MM.1S (cell line): ENCODE results near the gene MRGPRG.

Experiments
- DNase-seq: peaks from one replicate; pipeline ENCODE4 v3.0.0-alpha.2; 2015
- H2AFZ ChIP-seq: fragments of 300-600 bp; sonication (generic); 2 replicates; pipeline ENCODE4 v1.6.0; 2016; ENCODE audit warnings: antibody characterized with exemption, low read length
- H3F3A ChIP-seq: fragments of 300-600 bp; sonication (generic); 2 replicates; pipeline ENCODE4 v1.6.1; 2016; ENCODE audit warnings: mild to moderate bottlenecking, antibody characterized with exemption, low read length, moderate library complexity, mixed read lengths; ENCODE audit not compliant: insufficient read depth
- H3K27ac ChIP-seq: fragments of 300-600 bp; sonication (generic); 2 replicates; pipeline ENCODE4 v1.5.1; 2016; ENCODE audit warnings: mild to moderate bottlenecking, low read length
- H3K27me3 ChIP-seq: fragments of 300-600 bp; sonication (generic); replicated peaks from 2 replicates; pipeline ENCODE4 v1.6.0; 2016; ENCODE audit warnings: low read length; ENCODE audit not compliant: insufficient read depth
- H3K36me3 ChIP-seq: fragments of 300-600 bp; sonication (generic); replicated peaks from 2 replicates; pipeline ENCODE4 v1.6.1; 2016; ENCODE audit warnings: mild to moderate bottlenecking, low read length, mixed read lengths; ENCODE audit not compliant: insufficient read depth
- H3K4me1 ChIP-seq: fragments of 300-600 bp; sonication (generic); 2 replicates; pipeline ENCODE4 v1.6.1; 2016; ENCODE audit warnings: low read length, mixed read lengths
- H3K4me2 ChIP-seq: fragments of 300-600 bp; sonication (generic); 2 replicates; pipeline ENCODE4 v1.6.0; 2016; ENCODE audit warnings: low read depth, low read length
- H3K4me3 ChIP-seq: fragments of 300-600 bp; sonication (generic); 2 replicates; pipeline ENCODE4 v1.5.1; 2016; ENCODE audit warnings: low read length, mixed read lengths
- H3K79me2 ChIP-seq: fragments of 300-600 bp; sonication (generic); 2 replicates; pipeline ENCODE4 v1.6.1; 2016; ENCODE audit warnings: mixed run types, low read length, mixed read lengths
- H3K9ac ChIP-seq: fragments of 300-600 bp; sonication (generic); 2 replicates; pipeline ENCODE4 v1.6.1; 2016; ENCODE audit warnings: low read length, mixed read lengths
- H3K9me2 ChIP-seq: fragments of 300-600 bp; sonication (generic); replicated peaks from 2 replicates; pipeline ENCODE4 v1.6.1; 2016; ENCODE audit warnings: mild to moderate bottlenecking, low read length, mixed read lengths; ENCODE audit not compliant: insufficient read depth
- H3K9me3 ChIP-seq: fragments of 300-600 bp; sonication (generic); replicated peaks from 2 replicates; pipeline ENCODE4 v1.6.1; 2016; ENCODE audit warnings: mild to moderate bottlenecking, low read length, mixed read lengths; ENCODE audit not compliant: insufficient read depth
- H4K20me1 ChIP-seq: fragments of 300-600 bp; sonication (generic); 2 replicates; pipeline ENCODE4 v1.6.1; 2016; ENCODE audit warnings: mild to moderate bottlenecking, low read length, moderate library complexity, mixed read lengths; ENCODE audit not compliant: insufficient read depth
- EZH2 ChIP-seq: fragments of 300-600 bp; sonication (generic); optimal IDR thresholded peaks from 2 replicates; pipeline ENCODE3; 2017; ENCODE audit warnings: low read depth, mild to moderate bottlenecking, antibody characterized with exemption, low read length, mixed read lengths
- EZH2phosphoT487 ChIP-seq: fragments of 300-600 bp; sonication (generic); IDR thresholded peaks from 2 replicates; pipeline ENCODE4 v1.6.1; 2018; ENCODE audit warnings: antibody characterized with exemption, low read length
- TF ChIP-seq, protein P1 (sequence below): fragments of 300-600 bp; sonication (generic); IDR thresholded peaks from 2 replicates; pipeline ENCODE4 v1.5.1; 2016; ENCODE audit warnings: antibody characterized with exemption, low read length, mixed read lengths

The MRGPRG gene

DNA sequence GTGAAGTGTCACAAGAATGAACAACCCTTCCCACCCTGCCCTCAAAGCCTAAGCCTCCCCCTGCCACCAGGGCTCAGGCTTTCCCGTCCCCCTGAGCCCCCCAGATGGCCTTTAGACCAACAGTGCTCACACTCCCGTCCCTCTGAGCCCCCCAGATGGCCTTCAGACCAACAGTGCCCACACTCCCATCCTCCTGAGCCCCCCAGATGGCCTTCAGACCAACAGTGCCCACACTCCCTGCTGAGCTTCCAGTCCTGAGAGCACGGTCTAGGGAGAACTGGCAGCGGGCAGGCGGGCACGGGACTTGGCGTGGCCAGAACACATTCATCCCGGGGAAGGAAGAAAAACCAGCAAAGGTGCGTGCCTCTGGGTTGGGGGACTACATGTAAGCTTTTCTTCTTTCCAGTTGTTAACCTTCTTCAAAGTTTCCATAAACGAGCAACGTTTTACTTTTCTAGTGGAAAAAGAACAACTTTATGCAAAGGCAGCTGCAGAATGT, 2.5 kb downstream of the MRGPRG start:
- no peaks in the 10 kb centered on the region for H3F3A ChIP-seq
- TF ChIP-seq, protein P1, sequence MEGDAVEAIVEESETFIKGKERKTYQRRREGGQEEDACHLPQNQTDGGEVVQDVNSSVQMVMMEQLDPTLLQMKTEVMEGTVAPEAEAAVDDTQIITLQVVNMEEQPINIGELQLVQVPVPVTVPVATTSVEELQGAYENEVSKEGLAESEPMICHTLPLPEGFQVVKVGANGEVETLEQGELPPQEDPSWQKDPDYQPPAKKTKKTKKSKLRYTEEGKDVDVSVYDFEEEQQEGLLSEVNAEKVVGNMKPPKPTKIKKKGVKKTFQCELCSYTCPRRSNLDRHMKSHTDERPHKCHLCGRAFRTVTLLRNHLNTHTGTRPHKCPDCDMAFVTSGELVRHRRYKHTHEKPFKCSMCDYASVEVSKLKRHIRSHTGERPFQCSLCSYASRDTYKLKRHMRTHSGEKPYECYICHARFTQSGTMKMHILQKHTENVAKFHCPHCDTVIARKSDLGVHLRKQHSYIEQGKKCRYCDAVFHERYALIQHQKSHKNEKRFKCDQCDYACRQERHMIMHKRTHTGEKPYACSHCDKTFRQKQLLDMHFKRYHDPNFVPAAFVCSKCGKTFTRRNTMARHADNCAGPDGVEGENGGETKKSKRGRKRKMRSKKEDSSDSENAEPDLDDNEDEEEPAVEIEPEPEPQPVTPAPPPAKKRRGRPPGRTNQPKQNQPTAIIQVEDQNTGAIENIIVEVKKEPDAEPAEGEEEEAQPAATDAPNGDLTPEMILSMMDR = no peak
- TF ChIP-seq EZH2 = no peak
- TF ChIP-seq EZH2phosphoT487 = no peak
- H3K9ac ChIP-seq = no peak overlapping the region

DNA sequence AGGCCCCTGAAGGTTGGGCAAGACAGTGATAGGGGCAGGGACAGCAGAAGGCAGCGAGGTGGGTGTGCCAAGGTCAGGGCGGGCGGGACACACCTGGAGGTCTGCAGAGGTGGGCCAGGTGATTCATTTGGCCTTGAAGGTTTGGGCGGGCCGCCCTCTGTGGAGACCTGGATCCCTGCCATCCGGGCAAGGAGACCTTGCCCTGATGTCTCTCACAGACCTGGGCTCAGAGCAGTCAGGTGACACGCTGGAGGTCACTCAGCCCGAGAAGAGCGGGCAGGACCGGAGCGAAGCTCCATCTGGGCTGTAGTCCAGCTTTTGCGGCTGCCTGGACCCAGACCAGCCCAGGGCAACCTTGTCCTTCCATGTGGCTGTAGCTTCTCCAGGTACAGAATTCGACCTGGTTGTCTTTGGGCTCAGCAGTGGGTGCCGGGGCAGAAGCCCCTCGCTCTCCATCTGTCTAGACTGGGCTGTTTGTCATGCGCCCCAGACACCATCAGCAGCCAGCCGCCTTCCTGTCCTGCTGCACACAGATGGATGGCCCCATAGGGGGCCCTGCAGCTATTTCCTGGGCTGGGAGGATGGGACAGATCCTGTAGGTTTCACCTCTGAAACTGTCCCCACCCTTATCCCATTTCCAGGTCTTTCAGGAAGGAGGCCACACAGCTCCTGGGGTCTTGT, 3.1 kb downstream of the MRGPRG start:
- Histone ChIP-seq H3F3A (no peaks in the 10 kb centered on the region), H2AFZ (no peak overlapping the region), H3K36me3 (no peaks in the 10 kb centered on the region), H3K79me2 (no peaks in the 10 kb centered on the region), H3K9me3 (no peaks in the 10 kb centered on the region), H3K4me1 (no peaks in the 10 kb centered on the region), H3K4me3 (no peak overlapping the region), H3K4me2 (no peak overlapping the region), H3K27me3 (peaks cover 38% of the 10 kb centered on the region), H3K27ac (no peak overlapping the region), H3K9me2 (no peaks in the 10 kb centered on the region), H4K20me1 (no peaks in the 10 kb centered on the region), H3K9ac (no peak overlapping the region)
- TF ChIP-seq EZH2phosphoT487 (no peak), EZH2 (no peak)
- TF ChIP-seq, protein P1 = no peak
- DNase-seq = no peak

More for the DNA sequence above, 2.5 kb downstream of the MRGPRG start:
- H3K27ac ChIP-seq = no peak overlapping the region
- H2AFZ ChIP-seq = no peak overlapping the region
- DNase-seq = no peak
- no peak overlapping the region for H3K4me3 ChIP-seq
- peaks cover 38% of the 10 kb centered on the region for H3K27me3 ChIP-seq
- H3K9me2 ChIP-seq = no peaks in the 10 kb centered on the region
- H3K4me1 ChIP-seq = no peaks in the 10 kb centered on the region
- no peaks in the 10 kb centered on the region for H3K79me2 ChIP-seq
- H3K9me3 ChIP-seq = no peaks in the 10 kb centered on the region
- no peaks in the 10 kb centered on the region for H3K36me3 ChIP-seq
- no peaks in the 10 kb centered on the region for H4K20me1 ChIP-seq
- no peak overlapping the region for H3K4me2 ChIP-seq

DNA sequence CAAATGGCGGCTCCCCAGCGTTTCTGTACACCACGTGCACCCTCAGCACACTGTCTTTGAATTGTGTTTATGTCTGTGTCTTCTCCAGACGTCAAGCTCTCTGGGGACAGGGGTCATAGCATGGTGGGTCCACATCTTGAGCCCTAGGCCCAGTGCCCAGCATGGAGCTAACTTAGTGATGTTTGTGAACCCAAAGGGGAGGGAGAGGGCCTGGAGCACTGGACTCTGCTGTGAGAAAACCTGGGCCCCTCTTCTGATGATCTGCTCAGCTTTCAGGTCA, 4.3 kb downstream of the MRGPRG start:
- TF ChIP-seq, protein P1 = no peak
- TF ChIP-seq EZH2 (no peak), EZH2phosphoT487 (no peak)
- Histone ChIP-seq H3K4me1 (no peaks in the 10 kb centered on the region), H3K4me2 (no peak overlapping the region), H3K36me3 (no peaks in the 10 kb centered on the region), H3F3A (no peaks in the 10 kb centered on the region), H2AFZ (no peak overlapping the region), H3K79me2 (no peaks in the 10 kb centered on the region), H3K9me3 (no peaks in the 10 kb centered on the region), H3K9ac (no peak overlapping the region), H3K27ac (no peak overlapping the region), H3K27me3 (peaks cover 38% of the 10 kb centered on the region), H3K4me3 (no peak overlapping the region), H3K9me2 (no peaks in the 10 kb centered on the region), H4K20me1 (no peaks in the 10 kb centered on the region)
- no peak for DNase-seq
